C1 segment of cervical spinal cord (tissue), 14 donors: ENCODE measurements around the gene LRRC4B.
A peak's percentile ranks its signal among the peaks of the same experiment; 100 is the strongest.
"Not testable (repeated sequence)": the region's sequence is repeated elsewhere in the genome, so short reads cannot be mapped to it uniquely, and the experiment has no call there.

Experiments
- DNase-seq, 14 donors: peaks; one replicate each; lab custom pipeline; 2025; lab: John Stamatoyannopoulos, UW

Gene LRRC4B

DNA sequence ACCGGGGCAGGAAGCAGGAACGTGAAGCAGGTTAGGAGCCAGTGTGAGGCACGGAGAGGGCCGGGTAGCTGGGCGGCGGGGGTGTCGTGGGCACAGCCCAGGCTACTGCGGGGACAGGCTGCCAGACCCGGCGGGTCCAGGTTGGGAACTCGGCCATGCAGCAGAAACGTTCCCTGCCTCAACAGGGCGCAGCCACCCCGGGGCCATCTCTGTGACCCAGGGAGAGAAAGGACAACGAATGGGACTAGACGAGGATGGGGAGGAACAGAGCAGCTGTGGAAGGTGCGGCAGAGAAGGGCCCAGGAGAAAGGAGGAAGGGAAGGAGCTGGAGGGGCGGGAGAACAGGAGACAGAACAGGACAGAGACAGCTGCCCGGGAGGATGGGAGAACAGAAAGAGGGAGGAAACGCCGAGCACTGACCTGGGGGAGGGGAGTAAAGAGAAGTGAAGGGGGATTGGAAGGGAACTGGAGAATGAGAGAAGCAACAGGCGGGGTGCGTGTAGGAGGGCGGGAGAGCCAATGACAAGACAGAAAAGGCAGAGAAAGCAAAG lies 78.7 kb downstream of the LRRC4B start:
- no peak for DNase-seq

DNA sequence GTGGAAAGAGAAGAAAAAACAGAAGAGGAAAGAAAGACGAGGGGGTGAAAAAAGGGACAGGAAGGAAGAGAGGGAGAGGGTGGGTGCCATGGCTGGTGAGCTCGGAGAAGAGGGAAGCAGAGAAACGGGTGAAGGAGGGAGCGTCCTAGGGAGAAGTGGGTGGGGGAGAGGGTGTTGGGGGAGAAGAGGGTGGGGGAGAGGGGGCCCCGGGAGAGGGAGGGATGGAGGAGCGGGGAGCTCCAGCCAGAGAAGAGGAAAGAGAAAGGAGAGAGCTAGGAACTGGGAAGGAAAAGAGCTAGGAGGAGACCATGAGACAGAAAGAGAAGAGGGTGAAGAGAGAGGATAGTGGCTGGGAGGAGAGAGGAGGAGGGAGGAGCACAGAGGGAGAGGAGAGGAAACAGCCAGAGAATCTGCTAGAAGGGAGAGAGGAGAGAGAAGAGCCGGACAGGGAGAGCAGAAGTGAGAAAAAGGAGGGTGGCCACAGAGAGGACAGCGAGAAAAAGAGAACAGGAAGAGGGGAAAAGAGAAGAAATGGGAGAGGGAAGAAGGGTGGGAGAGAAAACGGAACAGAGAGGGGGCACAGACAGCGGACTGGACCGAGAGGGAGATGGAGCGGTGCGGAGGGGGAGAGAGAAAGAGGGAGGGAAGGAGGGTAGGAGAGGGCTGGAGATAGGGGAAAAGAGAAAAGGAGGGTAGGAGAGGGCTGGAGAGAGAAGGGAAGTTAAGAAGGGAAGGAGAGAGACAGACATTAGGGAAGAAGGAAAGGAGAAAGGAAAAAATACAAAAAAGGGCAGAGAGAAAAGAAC lies 79.6 kb downstream of the LRRC4B start:
- no peak for DNase-seq

DNA sequence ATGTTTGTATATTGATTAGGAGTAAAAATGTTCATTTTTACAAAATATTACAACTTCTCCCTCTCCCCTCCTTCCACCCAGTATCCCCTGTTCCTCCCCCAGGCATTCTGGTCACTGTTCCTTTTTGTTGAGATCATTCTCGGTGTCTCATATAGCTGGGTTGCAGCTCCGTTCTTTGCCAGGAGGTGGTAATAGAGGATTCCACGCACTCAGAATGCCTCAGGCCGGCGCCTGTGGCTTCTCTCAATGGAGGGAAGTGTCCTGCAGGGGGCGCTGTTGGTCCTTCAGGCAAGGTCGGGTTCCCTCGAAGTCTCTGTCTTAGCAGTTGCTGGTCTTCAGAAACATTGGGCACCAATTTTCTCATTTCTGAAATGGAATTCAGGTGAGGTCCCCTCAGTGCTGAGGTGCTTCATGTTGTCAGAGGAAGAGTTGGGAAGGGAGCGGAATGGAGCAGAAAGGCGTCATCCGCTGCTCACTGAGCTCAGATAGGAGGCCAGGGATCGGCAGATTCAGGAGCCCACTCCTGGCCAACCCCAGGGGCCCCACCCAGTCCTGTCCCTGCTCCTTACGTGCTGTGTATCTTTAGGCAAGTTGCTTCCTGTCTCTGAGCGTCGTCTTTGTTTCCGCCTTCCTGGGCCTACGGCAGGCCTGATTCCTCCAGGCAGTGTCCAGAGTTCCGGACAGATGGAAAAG lies 81.3 kb downstream of the LRRC4B start:
- DNase-seq, result peak in 1 of 14 donors; percentile 38

DNA sequence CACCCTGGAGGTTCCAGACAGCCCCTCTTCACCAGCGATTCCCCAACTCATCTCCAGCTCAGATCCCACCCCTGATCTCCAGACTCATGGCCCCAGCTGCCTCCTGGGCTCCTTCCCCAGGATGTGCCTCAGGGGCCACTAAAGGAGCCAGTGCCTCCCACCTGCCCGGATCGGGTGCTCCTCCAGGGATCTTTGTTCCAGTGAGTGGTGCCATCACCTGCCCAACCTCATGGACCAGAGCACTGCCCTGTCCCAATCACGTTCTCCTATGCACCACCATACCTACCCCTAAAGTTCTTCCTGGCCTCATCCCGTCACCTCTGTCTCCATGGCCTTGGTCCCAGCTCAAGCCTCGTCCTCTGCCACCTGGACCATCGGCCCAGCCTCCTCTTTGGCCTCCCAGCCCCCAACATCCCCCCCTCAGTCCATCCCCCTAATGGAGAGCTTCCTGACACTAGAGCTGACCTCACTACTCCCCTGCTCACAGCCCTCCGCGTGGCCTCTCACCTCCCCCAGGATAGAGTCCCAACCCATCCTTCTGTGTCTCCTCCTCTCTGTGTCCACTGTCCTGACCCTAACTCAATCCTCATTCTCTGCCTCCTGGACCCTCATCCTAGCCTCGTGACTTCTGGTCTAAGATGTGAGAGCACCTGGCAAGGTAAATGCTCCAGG lies 82.8 kb downstream of the LRRC4B start:
- no peak for DNase-seq

DNA sequence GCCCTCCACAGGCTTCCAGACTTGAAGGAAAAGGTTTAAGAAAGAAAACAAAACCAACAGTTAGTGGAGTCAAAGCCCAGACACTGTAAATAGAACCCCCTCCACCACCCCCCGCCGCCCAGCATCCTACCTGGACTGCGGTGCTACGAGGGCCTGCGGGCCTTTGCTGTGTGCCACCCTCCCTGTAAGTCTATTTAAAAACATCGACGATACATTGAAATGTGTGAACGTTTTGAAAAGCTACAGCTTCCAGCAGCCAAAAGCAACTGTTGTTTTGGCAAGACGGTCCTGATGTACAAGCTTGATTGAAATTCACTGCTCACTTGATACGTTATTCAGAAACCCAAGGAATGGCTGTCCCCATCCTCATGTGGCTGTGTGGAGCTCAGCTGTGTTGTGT lies 85.3 kb downstream of the LRRC4B start:
- DNase-seq, result no peak

DNA sequence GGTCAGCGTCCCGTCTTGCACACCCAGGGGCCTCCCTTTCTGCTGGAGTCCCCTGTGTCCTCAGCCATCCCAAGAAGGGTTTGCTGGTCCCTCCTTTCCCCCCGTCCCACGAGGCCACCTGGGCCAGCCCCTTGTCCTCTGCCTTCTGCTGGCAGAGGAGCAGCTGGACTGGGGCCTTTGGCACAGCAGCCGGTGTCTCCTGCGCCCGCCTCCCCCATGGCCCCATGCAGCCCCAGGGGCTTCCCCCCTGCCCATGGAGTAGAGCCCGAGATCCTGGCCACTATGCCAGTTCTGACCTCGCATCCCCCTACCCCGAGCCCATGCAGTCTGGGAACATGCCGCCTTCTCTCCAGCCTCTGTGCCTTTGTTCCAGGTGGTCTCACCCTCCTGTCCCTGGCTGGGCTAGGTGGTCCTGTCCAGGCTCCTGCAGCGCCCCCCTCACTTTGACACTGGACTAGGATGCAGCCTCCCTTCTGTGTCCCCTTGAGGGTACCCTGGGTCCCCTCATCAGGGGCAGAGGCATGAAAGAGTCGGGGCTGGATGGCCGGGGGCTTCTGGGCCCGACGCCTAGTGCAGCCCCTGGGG lies 85.9 kb downstream of the LRRC4B start:
- no peak for DNase-seq

DNA sequence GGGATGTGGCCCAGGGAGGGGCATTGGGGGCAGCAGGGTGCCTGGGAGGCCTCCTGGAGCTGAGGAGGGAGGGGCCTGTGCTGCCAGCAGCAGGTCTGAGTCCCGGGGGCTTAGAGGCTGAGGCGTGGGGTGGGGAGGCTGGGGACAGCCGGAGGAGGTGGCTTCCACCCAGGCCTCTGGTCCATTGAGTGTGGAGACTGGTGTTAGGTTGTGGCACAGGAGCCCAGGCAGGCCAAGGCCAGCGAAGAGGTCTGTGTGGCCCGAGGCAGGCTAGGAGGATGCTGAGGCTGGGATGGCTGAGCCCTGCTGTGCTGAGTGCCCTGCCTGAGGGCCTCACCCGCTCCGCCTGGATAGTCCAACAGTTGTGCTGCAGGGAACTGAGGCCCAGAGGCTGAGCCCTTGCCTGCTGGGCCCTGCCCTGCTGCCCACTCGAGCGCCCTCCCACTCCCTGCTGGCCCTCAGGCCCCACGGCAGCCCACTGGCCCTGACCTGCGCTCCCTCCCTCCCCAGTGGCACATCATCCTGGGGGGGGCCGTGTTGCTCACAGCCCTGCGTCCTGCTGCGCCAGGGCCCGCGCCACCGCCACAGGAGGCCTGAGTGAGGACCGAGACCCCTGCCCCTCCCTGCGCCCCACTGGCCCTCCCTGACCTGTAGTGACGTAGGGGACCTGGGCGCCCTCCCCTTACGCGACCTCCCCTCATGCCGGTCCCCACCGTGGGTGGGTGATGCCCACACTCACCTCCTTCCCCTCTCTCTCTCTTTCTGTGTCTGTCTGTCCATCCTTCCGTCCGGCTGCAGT lies 86.7 kb downstream of the LRRC4B start:
- DNase-seq, result no peak

DNA sequence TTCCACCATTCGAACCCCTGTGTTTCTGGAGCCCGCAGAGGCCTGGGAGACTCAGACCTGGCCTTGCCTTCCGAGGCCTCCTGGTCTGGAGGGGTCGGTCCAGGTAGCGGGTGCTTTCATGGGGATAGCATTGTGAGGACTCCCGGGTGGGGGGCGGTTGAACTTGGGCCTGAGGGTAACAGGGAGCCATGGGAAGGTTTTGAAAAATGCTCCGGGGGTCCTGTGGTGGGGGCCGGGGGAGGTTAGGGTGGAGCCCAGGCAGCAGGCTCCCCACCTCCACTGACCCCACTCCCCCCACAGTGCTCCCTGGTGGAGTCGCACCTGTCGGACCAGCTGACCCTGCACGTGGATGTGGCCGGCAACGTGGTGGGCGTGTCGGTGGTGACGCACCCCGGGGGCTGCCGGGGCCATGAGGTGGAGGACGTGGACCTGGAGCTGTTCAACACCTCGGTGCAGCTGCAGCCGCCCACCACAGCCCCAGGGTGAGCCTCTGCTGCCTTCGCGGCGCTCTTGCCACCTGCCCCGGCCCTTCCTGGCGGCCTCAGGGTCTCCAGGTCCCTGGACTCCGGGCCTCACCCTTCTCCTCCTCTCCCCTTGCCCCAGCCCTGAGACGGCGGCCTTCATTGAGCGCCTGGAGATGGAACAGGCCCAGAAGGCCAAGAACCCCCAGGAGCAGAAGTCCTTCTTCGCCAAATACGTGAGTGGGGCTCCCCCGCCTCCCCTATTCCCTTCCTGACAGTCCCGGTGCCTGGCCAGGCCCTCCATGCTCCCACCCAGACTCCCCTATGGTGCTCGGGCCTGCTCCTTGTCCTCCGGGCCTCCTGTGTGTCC lies 87.7 kb downstream of the LRRC4B start:
- no peak for DNase-seq

DNA sequence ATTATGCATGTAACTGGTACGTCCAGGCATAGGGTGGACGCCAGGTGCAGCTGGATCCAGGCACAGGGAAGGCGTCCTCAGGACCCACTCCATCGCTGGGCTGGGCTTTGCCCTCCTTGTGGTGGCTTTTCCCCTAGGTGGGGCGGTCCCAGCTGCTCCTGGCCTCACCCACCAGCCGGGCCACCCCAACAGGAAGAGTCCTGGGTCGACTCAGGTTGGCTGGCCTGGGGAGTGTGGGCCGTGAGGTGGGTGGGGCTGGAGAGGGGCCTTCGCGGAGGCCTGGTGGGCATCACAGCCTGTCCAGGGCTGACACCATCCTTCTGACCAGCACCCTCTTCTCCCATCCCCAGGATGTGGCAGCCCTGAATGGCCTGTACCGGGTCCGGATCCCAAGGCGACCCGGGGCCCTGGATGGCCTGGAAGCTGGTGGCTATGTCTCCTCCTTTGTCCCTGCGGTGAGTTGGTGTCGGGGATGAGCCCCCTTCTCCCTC lies 88.4 kb downstream of the LRRC4B start:
- no peak for DNase-seq

DNA sequence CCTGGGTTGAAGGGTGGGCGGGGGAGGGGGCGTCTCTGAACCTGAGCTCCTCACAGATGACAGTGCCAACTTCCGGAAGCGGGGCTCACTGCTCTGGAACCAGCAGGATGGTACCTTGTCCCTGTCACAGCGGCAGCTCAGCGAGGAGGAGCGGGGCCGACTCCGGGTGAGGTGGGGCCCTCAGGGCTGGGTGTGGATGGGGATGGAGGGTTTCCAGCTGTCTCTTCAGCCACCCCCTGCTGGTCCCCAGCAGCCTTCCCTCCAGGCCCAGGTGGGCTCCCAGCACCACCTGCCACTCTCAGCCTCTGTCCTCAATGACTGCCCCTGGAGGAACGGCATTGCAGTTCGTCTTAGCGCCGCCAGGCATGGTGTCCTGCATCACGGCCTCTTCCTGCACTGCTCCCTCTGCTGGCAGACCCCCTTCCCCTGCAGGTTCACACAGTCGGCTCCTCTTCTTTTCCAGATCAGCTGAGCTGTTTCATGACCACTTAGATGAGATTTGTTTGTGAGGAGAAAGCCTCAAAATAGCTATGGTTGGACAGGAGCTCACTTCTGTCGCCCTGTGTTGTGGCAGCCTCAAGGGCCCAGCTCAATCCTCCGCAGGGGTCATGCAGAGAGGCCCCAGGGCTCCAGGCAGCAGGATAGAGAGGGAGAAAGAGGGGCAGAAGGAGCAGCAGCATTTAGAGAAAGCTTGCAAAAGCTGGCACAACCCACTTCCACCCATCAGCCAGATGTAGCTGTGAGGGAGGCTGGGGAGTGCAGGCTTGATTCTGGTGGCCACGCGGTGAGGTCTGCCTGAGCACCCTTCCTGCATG lies 89.1 kb downstream of the LRRC4B start:
- peak in 3 of 14 donors; percentile 12 to 25 (median 24) for DNase-seq

DNA sequence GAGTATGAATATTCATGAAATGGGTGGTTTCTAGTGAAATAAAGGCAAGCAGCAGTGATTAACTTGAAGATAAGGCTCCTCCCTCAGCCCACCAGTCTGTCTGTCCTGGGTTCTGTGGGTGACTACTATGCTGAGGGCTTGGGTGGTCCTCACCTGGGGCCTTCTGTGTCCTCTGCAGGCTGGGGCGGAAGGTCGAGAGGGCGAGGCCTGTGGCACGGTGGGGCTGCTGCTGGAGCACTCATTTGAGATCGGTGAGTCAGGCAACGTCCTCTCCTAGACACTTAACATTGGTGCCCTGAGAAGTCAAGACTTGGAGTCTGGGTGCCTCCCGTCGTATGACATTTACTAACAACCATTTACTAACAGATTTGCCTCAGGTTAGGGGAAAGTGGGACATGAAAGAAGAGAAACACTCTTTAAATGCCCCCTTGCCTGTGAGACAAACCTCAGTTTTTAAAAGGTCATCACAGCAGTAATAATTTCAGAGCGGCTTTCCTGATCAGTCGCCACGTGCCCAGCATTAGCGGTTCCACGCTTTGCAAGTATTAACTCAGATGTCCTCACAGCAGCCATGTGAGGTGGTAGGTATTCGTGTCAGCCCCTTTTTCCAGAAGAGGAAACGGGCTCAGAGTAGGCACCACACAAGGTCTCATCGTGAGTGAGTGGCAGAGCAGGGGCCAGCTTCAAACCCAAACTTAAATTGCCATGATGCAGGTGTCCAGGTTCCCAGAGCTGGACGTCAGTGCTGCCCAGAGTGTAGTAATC lies 90.3 kb downstream of the LRRC4B start:
- no peak for DNase-seq

DNA sequence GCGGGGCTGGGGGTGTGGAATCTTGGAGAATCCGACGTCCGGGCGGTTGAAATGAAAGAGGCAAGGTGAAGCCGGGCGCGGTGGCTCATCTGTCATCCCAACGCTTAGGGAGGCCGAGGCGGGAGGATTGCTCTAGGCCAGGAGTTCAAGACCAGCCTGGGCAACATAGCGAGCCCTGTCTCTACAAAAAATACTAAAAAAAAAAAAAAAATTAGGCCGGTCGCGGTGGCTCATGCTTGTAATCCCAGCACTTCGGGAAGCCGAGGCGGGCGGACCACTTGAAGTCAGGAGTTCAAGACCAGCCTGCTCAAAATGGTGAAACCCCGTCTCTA lies 91.4 kb downstream of the LRRC4B start:
- no peak for DNase-seq

DNA sequence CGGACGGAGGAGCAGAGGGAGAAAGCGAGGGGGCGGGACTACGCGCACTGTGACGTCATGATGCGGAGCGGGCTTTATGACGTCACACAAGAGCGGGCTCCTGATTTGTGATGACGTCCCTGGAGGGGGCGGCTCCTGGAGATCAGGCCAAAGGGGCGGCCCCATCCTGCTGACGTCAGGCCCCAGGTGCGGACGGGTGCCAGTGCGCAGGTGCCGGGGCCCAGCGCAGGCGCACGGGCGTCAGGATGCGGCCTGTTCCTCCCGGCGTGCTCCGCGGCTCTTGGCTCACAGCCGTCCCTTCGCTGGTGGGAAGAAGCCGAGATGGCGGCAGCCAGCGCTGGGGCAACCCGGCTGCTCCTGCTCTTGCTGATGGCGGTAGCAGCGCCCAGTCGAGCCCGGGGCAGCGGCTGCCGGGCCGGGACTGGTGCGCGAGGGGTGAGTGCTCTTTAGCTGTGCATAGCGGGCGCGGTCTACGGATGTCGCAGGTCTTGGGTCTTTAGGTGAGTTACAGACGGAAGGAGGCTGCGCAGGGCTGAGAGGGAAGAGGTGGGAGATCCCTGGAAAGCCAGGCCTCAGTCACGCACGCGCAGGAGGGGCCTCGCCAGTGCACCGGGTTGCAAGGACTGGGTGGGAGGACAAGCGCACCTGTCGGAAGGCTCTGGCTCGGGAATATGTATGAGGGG lies 91.9 kb downstream of the LRRC4B start, which contains the start of the genes EMC10 and GARIN5A:
Gene EMC10, plus strand, starts transcription at position 284 of the 683 bp plus-strand sequence. Its CDS starts 38 bp downstream, at position 322.
Gene GARIN5A, minus strand, starts transcription at position 625 of the 683 bp plus-strand sequence. Its CDS starts 460 bp downstream, at position 165.
- DNase-seq, result peak; percentile 57 to 95 (median 86)

DNA sequence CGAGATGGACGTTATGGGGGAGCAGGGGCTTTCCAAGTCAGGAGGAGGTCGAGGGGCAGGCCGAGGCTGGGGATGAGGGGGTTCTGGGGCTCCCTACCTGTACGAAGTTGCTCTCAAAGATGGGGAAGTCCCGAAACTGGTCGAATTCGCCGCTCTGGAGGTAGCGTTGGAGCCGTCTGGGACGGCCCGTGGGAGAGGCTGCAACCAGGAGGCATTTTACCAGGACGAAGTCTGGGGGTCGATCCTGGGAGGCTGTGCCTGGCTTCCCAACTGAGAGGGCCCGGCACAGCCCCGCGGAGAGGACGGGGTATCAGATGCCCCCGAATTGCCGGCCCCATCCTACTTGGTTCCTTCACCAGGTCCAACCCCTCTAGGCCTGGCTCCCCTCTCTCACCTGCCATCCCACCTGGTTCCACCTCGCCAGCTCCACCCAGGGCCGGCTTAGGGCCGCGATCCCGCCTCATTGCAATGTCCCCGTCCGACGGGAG lies 92.5 kb downstream of the LRRC4B start:
- no peak for DNase-seq

DNA sequence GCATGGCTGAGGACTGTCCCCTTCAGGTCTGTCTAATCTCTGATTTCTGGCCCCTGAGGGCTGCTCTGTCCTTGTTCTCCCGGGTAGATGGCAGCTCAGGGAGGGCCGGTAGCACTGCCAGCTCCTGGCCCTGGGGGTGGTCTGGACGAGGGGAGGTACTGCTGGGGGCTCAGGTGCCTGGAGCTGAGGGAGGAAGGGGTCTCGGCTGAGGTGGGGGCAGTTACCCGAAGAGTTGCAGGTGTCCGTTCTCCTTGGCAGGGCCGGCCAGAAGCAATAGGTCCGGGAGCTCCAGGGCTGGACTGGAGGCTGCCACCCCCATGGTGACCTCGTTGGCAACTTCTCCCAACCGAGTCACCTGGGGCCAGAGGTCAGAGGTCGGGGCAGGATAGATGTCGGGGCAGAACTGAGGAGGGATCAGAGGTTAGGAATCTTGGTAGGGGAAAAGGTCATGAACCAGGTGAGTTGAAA lies 93.1 kb downstream of the LRRC4B start:
- DNase-seq, result no peak

DNA sequence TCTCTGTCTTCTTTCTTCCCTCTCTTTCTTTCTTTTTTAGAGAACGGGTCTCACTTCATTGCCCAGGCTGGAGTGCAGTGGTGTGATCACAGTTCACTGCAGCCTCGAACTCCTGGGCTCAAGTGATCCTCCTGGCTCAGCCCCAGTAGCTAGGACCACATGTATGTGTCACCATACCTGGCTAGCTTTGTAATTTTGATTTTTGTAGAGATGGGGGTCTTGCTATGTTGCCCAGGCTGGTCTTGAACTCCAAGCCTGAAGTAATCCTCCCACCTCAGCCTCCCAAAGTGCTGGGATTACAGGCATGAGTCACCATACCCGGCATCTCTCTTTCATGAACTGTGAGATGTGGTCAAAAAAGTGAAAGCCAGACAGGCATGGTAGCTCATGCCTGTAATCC lies 94.9 kb downstream of the LRRC4B start:
- not testable (repeated sequence) for DNase-seq

DNA sequence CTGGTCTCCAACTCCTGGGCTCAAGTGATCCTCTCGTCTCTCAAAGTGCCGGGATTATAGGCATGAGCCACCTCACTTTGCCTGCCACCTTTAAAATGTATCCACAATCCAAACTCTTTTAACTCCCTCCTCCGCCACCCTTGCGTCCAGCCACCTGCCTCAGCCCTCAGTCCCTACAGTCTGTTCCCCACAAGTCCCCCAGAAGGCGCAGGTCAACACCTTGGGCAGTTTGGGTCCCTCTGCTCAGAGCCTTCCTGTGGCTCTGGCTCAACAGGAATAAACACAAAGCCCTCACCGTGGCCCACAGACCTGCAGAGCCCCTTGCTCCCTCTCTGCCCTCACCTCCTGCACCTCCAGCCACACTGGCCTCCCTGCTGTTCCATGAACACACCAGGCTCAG lies 99.4 kb downstream of the LRRC4B start:
- no peak for DNase-seq
